Transverse colon (tissue), 4 donors: ENCODE data around the gene ADIPOR1. TPM values are rescaled to one million over a fixed set of nuclear protein-coding genes. Genes with fewer than 3 reads are reported as not detected.
"Not testable (repeated sequence)": the region's sequence is repeated elsewhere in the genome, so short reads cannot be mapped to it uniquely, and the experiment has no call there.

ENCODE experiments used
- DNase-seq: peaks from one replicate; pipeline ENCODE4 v3.0.0-alpha.2; 2019
- H3K27ac ChIP-seq, 4 donors: fragments of 200-600 bp; sonication (generic); 2 replicates each; pipeline ENCODE4 v1.5.1; 2016 to 2018; ENCODE audit warnings: inconsistent platforms in 4 of 4
- H3K27me3 ChIP-seq: fragments of 200-600 bp; sonication (generic); 2 replicates; pipeline ENCODE4 v1.5.1; 2017; ENCODE audit warnings: inconsistent platforms
- H3K36me3 ChIP-seq, 4 donors: fragments of 200-600 bp; sonication (generic); 2 replicates each; pipeline ENCODE4 v1.5.1; 2017 to 2019; ENCODE audit warnings: inconsistent platforms in 4 of 4
- H3K4me1 ChIP-seq, 4 donors: fragments of 200-600 bp; sonication (generic); 2 replicates each; pipeline ENCODE4 v1.5.1; 2017 to 2020; ENCODE audit warnings: inconsistent platforms in 4 of 4
- H3K4me3 ChIP-seq, 4 donors: fragments of 200-600 bp; sonication (generic); 1 replicate in 1 of 4; 2 replicates in 3 of 4; pipeline versions ENCODE4 v1.5.1 to v1.6.1; 2017 to 2019; ENCODE audit warnings: inconsistent platforms in 4 of 4
- H3K9me3 ChIP-seq, 2 donors: fragments of 200-600 bp; sonication (generic); 2 replicates each; pipeline ENCODE4 v1.5.1; 2017 to 2019; ENCODE audit warnings: inconsistent platforms in 2 of 2
- EP300 ChIP-seq: sonication (generic); formaldehyde crosslinking; IDR thresholded peaks from one replicate; pipeline ENCODE4 v1.6.1; 2017; ENCODE audit warnings: antibody characterized with exemption, low read depth
- POLR2A ChIP-seq: fragments of 450-650 bp; IDR thresholded peaks from one replicate; pipeline ENCODE4 v1.6.1; 2016; ENCODE audit warnings: antibody characterized with exemption, mild to moderate bottlenecking, moderate library complexity
- POLR2AphosphoS5 ChIP-seq, 3 donors: sonication (generic); formaldehyde crosslinking; IDR thresholded peaks; one replicate each; pipeline ENCODE4 v1.6.1; 2016; ENCODE audit warnings: antibody characterized with exemption in 3 of 3
- WGBS, 2 donors: methylation state at CpG; one replicate each; pipeline ENCODE4 v1.1.5; 2018; ENCODE audit warnings: low coverage in 1 of 2; 5-methylcytosine and 5-hydroxymethylcytosine counted together
- in situ Hi-C, 4 donors: fragments of 200-750 bp; cut with MboI; loops; one replicate each; pipeline versions ENCODE4 v1.15.0 to v1.15.1; 2017; ENCODE audit warnings: low sequenced_read_pairs in 3 of 4, low pct_ligation_motif_present in 1 of 4, low pct_unique_long_range_greater_than_20kb in 1 of 4
- intact Hi-C: fragments of 100-400 bp; cut with DNase I; formaldehyde crosslinking; loops from one replicate; pipeline ENCODE4 v1.15.1; 2023; ENCODE audit warnings: low total_unique reads
- total RNA-seq, 4 donors: library from RNA; depleted of rRNA; stranded (reverse); fragments of >200 nt; gene quantifications; one replicate each; pipeline ENCODE4 v1.1.0, GENCODE V29; 2016
- TF ChIP-seq, protein P1 (sequence below), 5 experiments: fragments of 200-600 bp in 3 of 5; fragments of 450-650 bp in 2 of 5; sonication (generic) in 3 of 5; IDR thresholded peaks; 1 replicate in 2 of 5; 2 replicates in 3 of 5; pipeline ENCODE4 v1.5.1; 2016 to 2017; ENCODE audit warnings: antibody characterized with exemption in 5 of 5, inconsistent platforms in 3 of 5, mild to moderate bottlenecking in 2 of 5, moderate library complexity in 1 of 5

The ADIPOR1 gene
- total RNA-seq, 4 donors from 2014 or later: 19.1 to 103 (median 60.6) TPM

DNA sequence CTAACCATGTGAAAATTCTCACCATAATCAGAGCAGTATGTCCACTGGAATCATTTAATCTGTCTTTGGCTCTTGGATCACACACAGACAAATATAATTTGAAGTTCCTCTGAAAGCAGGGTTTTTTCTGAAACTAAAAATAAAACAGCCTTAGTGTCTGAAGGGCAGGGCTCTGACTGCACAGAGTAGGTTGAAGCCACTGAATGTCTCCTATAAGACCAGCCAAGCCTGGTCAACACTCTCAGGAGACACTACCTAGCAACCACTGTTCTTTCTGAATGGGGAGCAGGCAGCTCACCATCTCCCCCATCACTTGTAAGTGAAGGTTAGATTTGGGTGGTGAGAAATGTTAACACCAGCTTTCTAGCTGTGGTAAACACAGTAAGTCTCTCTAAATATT lies 33.0 kb upstream of the ADIPOR1 start:
- DNase-seq: no peak
- no peak overlapping the region for H3K4me3 ChIP-seq
- no peaks in the 10 kb centered on the region for H3K4me1 ChIP-seq
- no peaks in the 10 kb centered on the region for H3K9me3 ChIP-seq
- in situ Hi-C loops (loop anchor here in 2 of 4 donors (10.0 to 25.0 kb wide), 2 partner anchors 66 to 229 kb away; partner anchors contain the start of gene KLHL12 (in 2 of the 2)), intact Hi-C loops (no loop called here)
- H3K27me3 ChIP-seq: peaks cover 29% of the 10 kb centered on the region
- no peaks in the 10 kb centered on the region for H3K36me3 ChIP-seq
- TF ChIP-seq, protein P1, sequence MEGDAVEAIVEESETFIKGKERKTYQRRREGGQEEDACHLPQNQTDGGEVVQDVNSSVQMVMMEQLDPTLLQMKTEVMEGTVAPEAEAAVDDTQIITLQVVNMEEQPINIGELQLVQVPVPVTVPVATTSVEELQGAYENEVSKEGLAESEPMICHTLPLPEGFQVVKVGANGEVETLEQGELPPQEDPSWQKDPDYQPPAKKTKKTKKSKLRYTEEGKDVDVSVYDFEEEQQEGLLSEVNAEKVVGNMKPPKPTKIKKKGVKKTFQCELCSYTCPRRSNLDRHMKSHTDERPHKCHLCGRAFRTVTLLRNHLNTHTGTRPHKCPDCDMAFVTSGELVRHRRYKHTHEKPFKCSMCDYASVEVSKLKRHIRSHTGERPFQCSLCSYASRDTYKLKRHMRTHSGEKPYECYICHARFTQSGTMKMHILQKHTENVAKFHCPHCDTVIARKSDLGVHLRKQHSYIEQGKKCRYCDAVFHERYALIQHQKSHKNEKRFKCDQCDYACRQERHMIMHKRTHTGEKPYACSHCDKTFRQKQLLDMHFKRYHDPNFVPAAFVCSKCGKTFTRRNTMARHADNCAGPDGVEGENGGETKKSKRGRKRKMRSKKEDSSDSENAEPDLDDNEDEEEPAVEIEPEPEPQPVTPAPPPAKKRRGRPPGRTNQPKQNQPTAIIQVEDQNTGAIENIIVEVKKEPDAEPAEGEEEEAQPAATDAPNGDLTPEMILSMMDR (IDR thresholded peaks at IDR 0.05): no peak
- TF ChIP-seq EP300: no peak
- no peak for TF ChIP-seq POLR2A
- TF ChIP-seq POLR2AphosphoS5 (IDR thresholded peaks at IDR 0.05): no peak
- no peak overlapping the region for H3K27ac ChIP-seq

DNA sequence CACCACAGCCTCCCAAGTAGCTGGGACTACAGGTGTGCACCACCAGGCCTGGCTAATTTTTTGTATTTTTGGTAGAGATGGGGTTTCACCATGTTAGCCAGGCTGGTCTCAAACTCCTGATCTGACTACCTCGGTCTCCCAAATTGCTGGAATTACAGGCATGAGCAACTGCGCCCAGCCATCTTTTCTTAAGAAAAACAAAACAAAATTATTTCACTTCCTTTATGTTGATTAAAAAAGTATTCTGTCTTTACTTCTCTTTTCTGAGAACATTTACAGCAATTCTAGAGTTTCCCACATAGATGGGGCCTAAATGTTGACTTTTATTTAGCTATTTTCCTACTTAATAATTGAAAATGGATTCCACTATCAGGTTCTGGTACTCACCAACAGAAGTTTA lies 31.8 kb upstream of the ADIPOR1 start:
- H3K27me3 ChIP-seq: peaks cover 19% of the 10 kb centered on the region
- no peaks in the 10 kb centered on the region for H3K4me1 ChIP-seq
- no peak for DNase-seq
- in situ Hi-C loops (loop anchor here in 2 of 4 donors (10.0 to 25.0 kb wide), 2 partner anchors 65 to 228 kb away; partner anchors contain the start of gene KLHL12 (in 2 of the 2)), intact Hi-C loops (no loop called here)
- 80 to 88% methylated on average over 2 of the region's 2 CpGs for WGBS, 2 donors
- no peaks in the 10 kb centered on the region for H3K9me3 ChIP-seq
- H3K27ac ChIP-seq: no peak overlapping the region
- no peak overlapping the region for H3K4me3 ChIP-seq
- no peak for TF ChIP-seq EP300
- TF ChIP-seq, protein P1 (IDR thresholded peaks at IDR 0.05): no peak
- no peak for TF ChIP-seq POLR2A
- TF ChIP-seq POLR2AphosphoS5 (IDR thresholded peaks at IDR 0.05): no peak
- no peaks in the 10 kb centered on the region for H3K36me3 ChIP-seq

DNA sequence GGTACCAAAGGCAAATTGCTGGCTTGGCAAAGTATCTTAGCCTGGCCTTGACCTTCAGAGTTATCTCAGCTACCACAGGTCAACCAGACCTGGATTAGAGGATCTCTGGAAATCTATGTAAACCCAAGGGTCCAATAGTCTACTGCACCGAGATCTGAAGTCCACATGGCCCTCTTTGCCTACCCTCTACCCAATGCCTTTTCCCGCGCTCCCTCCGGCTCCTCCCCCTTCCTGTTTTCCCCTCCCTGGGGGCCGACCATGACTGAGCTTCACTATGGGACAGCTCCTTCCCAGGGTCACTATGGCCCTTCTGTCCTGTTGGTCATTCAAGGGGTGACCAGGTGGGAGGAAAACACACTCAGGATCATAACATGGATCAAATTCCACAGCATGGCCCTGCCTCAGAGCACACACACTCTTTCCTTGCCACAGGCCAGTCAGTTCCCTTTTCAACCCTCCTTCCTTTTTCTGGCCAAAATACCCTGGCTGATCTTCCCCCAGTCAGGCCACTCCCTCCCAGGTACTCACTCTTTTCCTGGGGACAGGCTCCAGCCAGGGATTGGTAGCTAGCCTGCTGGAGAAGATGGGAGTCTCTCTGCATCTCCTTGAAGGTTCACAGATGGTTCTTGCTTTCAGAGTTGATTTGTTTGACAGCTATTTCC lies 29.9 kb upstream of the ADIPOR1 start:
- H3K27ac ChIP-seq: no peak overlapping the region
- no peaks in the 10 kb centered on the region for H3K9me3 ChIP-seq
- in situ Hi-C loops: loop anchor here in 1 of 4 donors (25.0 kb wide), 1 partner anchor 226 kb away; no protein-coding TSS in a partner anchor
- no peak for TF ChIP-seq EP300
- no peak for TF ChIP-seq POLR2AphosphoS5 (IDR thresholded peaks at IDR 0.05)
- TF ChIP-seq, protein P1 (IDR thresholded peaks at IDR 0.05): no peak
- no peak for TF ChIP-seq POLR2A
- WGBS, 2 donors: 67 to 81% methylated on average over 5 of the region's 5 CpGs
- no peak for DNase-seq
- H3K27me3 ChIP-seq: peaks cover under 1% of the 10 kb centered on the region
- no peak overlapping the region for H3K4me3 ChIP-seq
- intact Hi-C loops: no loop called here
- no peaks in the 10 kb centered on the region for H3K36me3 ChIP-seq
- no peaks in the 10 kb centered on the region for H3K4me1 ChIP-seq

DNA sequence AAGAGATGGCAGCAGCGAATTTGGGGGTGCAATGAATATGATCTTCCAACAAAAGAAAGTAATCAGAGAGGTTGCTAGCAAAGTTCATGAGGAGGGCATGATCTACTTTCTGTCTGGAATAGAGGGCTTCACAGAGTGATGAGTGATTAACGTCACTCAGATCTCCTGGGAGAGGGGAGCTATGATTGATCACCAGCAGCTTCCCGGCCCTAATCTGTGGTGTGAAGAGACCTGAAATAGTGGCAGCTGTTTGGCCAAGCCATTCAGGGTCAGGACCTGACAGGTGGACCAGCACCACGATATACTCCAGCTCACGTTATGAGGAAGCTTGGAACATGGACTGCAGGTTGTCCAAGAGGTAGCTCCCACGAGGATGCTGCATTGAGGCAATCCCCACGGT lies 29.1 kb upstream of the ADIPOR1 start:
- in situ Hi-C loops (loop anchor here in 1 of 4 donors (25.0 kb wide), 1 partner anchor 225 kb away; no protein-coding TSS in a partner anchor), intact Hi-C loops (no loop called here)
- 79 to 100% methylated on average over 2 to 7 of the region's 7 CpGs for WGBS, 2 donors
- Histone ChIP-seq H3K27me3 (no peaks in the 10 kb centered on the region), H3K36me3 (no peaks in the 10 kb centered on the region), H3K4me1 (no peaks in the 10 kb centered on the region), H3K9me3 (no peaks in the 10 kb centered on the region), H3K27ac (no peak overlapping the region), H3K4me3 (no peak overlapping the region)
- TF ChIP-seq POLR2A (no peak), EP300 (no peak), POLR2AphosphoS5 (IDR thresholded peaks at IDR 0.05) (no peak)
- TF ChIP-seq, protein P1 (IDR thresholded peaks at IDR 0.05): no peak
- no peak for DNase-seq

DNA sequence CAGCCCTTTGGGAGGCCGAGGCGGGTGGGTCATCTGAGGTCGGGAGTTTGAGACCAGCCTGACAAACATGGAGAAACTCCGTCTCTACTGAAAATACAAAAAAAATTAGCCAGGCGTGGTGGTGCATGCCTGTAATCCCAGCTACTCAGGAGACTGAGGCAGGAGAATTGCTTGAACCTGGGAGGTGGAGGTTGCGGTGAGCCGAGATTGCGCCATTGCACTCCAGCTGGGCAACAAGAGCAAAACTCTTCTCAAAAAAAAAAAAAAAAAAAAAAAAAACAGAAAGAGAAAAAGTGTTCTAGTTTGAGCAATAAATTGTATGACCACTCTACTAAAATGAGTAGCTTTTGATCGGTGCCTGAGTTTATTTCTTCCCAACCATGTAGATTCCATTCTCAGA lies 28.0 kb upstream of the ADIPOR1 start:
- H3K27me3 ChIP-seq, H3K9me3 ChIP-seq, H3K4me3 ChIP-seq, intact Hi-C loops, DNase-seq, H3K36me3 ChIP-seq, H3K4me1 ChIP-seq, H3K27ac ChIP-seq: not testable (repeated sequence)
- in situ Hi-C loops: loop anchor here in 1 of 4 donors (25.0 kb wide), 1 partner anchor 224 kb away; no protein-coding TSS in a partner anchor
- WGBS, 2 donors: 70 to 89% methylated on average over 5 to 9 of the region's 9 CpGs
